Measurements from ENCODE around the gene CLNK. TPM values are rescaled to one million over a fixed set of nuclear protein-coding genes. Genes with fewer than 3 reads are reported as not detected.

The CLNK gene
- total and polyA plus RNA-seq, 4 donors: under 0.01 to 0.01 (median under 0.01) TPM; not detected in 1

GRCh38 chr4:10727140-10727880 lies 42.7 kb upstream of the CLNK start:
- H3K36me3 ChIP-seq (ENCODE audit: control insufficient read depth in 4 of 4, insufficient read depth in 3 of 4, low read depth in 1 of 4, low read length in 3 of 4): no peaks in the 10 kb centered on the region
- no peak for TF ChIP-seq FOXA1 (IDR thresholded peaks at IDR 0.05)
- TF ChIP-seq, protein P1, sequence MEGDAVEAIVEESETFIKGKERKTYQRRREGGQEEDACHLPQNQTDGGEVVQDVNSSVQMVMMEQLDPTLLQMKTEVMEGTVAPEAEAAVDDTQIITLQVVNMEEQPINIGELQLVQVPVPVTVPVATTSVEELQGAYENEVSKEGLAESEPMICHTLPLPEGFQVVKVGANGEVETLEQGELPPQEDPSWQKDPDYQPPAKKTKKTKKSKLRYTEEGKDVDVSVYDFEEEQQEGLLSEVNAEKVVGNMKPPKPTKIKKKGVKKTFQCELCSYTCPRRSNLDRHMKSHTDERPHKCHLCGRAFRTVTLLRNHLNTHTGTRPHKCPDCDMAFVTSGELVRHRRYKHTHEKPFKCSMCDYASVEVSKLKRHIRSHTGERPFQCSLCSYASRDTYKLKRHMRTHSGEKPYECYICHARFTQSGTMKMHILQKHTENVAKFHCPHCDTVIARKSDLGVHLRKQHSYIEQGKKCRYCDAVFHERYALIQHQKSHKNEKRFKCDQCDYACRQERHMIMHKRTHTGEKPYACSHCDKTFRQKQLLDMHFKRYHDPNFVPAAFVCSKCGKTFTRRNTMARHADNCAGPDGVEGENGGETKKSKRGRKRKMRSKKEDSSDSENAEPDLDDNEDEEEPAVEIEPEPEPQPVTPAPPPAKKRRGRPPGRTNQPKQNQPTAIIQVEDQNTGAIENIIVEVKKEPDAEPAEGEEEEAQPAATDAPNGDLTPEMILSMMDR (IDR thresholded peaks at IDR 0.05; ENCODE audit: low read depth, low read length, missing input control): no peak
- no peak for TF ChIP-seq FOXA2 (IDR thresholded peaks at IDR 0.05)
- no peak for TF ChIP-seq HNF4A (conservative IDR thresholded peaks at IDR 0.05)
- no peak for TF ChIP-seq REST (IDR thresholded peaks at IDR 0.05)
- no peak for TF ChIP-seq JUND (IDR thresholded peaks at IDR 0.05)
- TF ChIP-seq, protein P2, sequence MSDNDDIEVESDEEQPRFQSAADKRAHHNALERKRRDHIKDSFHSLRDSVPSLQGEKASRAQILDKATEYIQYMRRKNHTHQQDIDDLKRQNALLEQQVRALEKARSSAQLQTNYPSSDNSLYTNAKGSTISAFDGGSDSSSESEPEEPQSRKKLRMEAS (IDR thresholded peaks at IDR 0.05): no peak
- no peak for TF ChIP-seq ZBTB33 (IDR thresholded peaks at IDR 0.05)
- no peak for TF ChIP-seq HNF4G (IDR thresholded peaks at IDR 0.05)
- TF ChIP-seq GABPA (IDR thresholded peaks at IDR 0.05 in 1 of 2, conservative IDR thresholded peaks at IDR 0.05 in 1 of 2): no peak
- TF ChIP-seq SP1 (IDR thresholded peaks at IDR 0.05): no peak
- no peak for TF ChIP-seq RAD21 (IDR thresholded peaks at IDR 0.05)
- no peak for TF ChIP-seq TAF1 (conservative IDR thresholded peaks at IDR 0.05)
- TF ChIP-seq NR2F2 (IDR thresholded peaks at IDR 0.05): no peak
- TF ChIP-seq ATF3 (IDR thresholded peaks at IDR 0.05): no peak
- TF ChIP-seq RXRA (IDR thresholded peaks at IDR 0.05): no peak
- no peak for TF ChIP-seq YY1 (IDR thresholded peaks at IDR 0.05)
- TF ChIP-seq EGR1 (IDR thresholded peaks at IDR 0.05; ENCODE audit: low read depth in 2 of 2): no peak
- no peaks in the 10 kb centered on the region for H3K4me1 ChIP-seq (ENCODE audit: control insufficient read depth in 4 of 4, insufficient read depth in 4 of 4, low read length in 3 of 4)
- H3K9ac ChIP-seq (ENCODE audit: low read depth in 1 of 2, low read length in 2 of 2): no peak overlapping the region
- H3K27ac ChIP-seq (ENCODE audit: low read depth in 1 of 2, low read length in 2 of 2): no peak overlapping the region
- no peaks in the 10 kb centered on the region for H3K9me3 ChIP-seq (ENCODE audit: control insufficient read depth in 4 of 4, low read length in 3 of 4)
- H3K27me3 ChIP-seq (ENCODE audit: control insufficient read depth in 4 of 4, insufficient read depth in 4 of 4, low read length in 3 of 4): no peaks in the 10 kb centered on the region
- H3K4me3 ChIP-seq (ENCODE audit: low read depth in 1 of 3, low read length in 3 of 3): no peak overlapping the region
- WGBS: 60% methylated on average over 6 of the region's 6 CpGs
- no peak for DNase-seq (ENCODE audit: low spot score)
